Epithelial cell of esophagus (primary cell): ENCODE measurements around the gene CDK17.

ENCODE experiments used
- DNase-seq: peaks from one replicate; pipeline ENCODE4 v3.0.0; 2010; ENCODE audit warnings: low read depth
- H3K4me3 ChIP-seq: 2 replicates; pipeline ENCODE4 v1.5.1; 2011; ENCODE audit warnings: mild to moderate bottlenecking, low read length, control low read depth
- CTCF ChIP-seq: IDR thresholded peaks from 2 replicates; pipeline ENCODE4 v1.5.1; 2011; ENCODE audit warnings: low read depth, mild to moderate bottlenecking, low read length, control low read depth, inconsistent platforms; ENCODE audit not compliant: insufficient read depth; ENCODE audit errors: missing control alignments

The CDK17 gene

DNA sequence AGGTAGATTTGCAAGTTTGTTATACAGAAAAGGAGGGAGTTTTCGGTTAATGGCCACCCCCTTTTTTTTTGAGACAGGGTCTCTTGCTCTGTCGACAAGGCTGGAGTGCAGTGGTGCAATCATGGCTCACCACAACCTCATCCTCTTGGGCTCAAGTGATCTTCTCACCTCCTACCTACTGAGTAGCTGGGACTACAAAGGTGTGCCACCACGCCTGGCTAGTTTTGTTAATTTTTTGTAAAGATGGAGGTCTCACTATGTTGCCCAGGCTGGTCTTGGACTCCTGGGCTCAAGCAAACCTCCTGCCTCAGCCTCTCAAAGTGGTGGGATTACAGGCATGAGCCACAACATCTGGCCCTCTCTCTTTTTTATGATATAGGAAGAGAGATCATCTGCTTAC lies 94.6 kb downstream of the CDK17 start:
- no peak for DNase-seq
- no peak for TF ChIP-seq CTCF
- no peak overlapping the region for H3K4me3 ChIP-seq

GRCh38 chr12:96303653-96304052 lies 96.6 kb downstream of the CDK17 start:
- H3K4me3 ChIP-seq, result no peak overlapping the region
- no peak for TF ChIP-seq CTCF
- DNase-seq, result no peak

DNA sequence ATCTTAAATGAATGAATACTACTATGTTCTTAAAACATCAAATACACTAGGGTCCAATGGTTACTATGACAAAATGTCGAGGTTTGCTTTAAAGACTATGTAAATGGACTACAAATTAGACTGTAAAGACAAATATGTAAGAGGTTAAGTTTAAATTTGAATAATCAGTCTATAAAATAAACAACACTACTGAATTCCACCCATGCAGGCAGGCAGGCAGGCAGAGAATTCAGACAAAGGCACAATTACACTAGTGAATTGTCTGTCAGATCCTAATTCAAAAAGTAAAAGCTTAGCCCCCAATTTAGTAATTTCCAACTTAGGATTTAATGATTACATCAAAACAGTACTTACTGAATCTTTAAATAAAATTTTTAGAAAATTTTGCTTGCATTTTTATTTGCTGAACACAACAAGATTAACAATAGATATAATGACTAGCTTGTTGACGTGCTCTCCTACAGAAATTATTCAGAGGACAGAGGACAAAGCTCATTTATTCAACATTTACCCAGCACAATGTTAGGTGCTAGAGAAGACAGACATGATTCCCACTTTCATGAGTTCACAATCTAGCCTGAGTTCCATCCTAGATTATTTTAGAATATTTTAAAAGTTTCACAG lies 97.4 kb downstream of the CDK17 start:
- TF ChIP-seq CTCF, result no peak
- no peak overlapping the region for H3K4me3 ChIP-seq
- DNase-seq, result no peak

DNA sequence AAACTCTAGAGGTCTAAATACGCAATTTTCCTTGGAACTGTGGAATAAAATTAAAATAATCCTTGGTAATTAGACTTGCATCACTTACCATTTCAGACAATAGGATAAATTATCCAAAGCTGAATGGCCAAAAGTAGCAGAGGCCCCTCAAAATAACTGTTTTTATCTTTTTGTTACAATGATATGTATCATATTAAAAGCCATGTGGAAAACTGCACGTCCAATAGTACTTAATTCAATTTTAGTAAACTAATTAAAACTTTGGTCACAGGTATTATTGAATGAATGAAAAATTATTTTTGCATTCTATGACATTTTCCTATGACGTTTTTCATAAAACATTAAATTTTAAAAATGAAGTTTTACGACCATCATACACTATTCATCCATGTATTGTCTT lies 98.5 kb downstream of the CDK17 start:
- DNase-seq, result no peak
- no peak for TF ChIP-seq CTCF

GRCh38 chr12:96300064-96300463 lies 100.2 kb downstream of the CDK17 start:
- TF ChIP-seq CTCF, result no peak
- H3K4me3 ChIP-seq, result no peak overlapping the region
- no peak for DNase-seq

More for the DNA sequence above, 98.5 kb downstream of the CDK17 start:
- no peak overlapping the region for H3K4me3 ChIP-seq

GRCh38 chr12:96297504-96297903 lies 102.7 kb downstream of the CDK17 start:
- TF ChIP-seq CTCF, result no peak
- H3K4me3 ChIP-seq, result no peak overlapping the region
- no peak for DNase-seq

- no peak for DNase-seq
- no peak overlapping the region for H3K4me3 ChIP-seq
- TF ChIP-seq CTCF, result no peak
These were observed 104.6 kb downstream of the CDK17 start for GRCh38 chr12:96295532-96296160.
